ENCODE results near the gene SNAI3. TPM values are rescaled to one million over a fixed set of nuclear protein-coding genes. Genes with fewer than 3 reads are reported as not detected.
A peak's percentile ranks its signal among the peaks of the same experiment; 100 is the strongest.

Gene SNAI3
- total and polyA plus RNA-seq, 2 of the 4 experiments (the other 2 are of a cell fraction): 0.21 TPM; not detected in 1

DNA sequence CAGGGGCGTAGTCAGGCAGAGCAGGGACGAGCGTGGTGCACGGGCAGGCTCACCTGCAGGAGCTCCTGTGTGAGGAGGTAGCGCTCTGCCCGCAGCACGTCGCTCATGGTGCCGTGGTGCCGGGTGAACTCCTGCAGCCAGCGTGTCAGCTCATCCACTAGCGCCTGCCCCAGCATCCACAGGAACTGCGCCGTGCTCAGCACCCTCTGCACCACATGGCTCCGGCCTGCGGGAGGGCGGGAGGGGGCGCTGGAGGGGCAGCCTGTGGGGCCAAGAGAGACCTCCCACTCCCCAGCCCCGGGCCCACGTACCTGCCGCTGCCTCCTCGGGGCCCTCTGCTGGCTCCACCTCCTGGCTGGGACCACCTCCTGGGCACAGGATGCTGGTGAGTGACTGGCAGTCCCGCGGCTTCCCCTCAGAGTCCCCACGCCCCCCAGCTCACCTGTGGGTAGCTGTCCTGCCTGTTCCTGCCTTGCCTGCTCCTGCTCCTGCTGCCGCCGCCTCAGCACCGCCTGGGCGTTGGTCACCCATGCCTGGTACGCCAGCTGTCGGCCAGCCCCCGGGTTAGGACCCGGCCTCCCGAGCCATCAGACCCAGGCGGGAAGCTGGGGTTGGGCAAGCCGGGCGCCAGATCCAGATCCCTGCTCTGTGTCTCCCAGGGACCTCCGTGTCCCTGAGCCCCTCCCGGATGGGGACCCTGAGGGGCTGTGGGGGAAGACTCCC lies 36.6 kb upstream of the SNAI3 start:
- in situ Hi-C loops (cut with MboI; ENCODE audit: low sequenced_read_pairs): no loop called here
- Histone ChIP-seq H2BK120ac (ENCODE audit: low read depth, low read length) (no peak overlapping the region), H3K27ac (ENCODE audit: insufficient read depth, low read length) (no peak overlapping the region), H3K36me3 (ENCODE audit: control insufficient read depth, insufficient read depth, low read length) (peaks cover 96% of the 10 kb centered on the region), H4K5ac (ENCODE audit: low read depth, low read length) (no peak overlapping the region), H3K14ac (replicated peaks; ENCODE audit: low read depth, low read length) (no peak overlapping the region), H2BK20ac (ENCODE audit: low read depth, low read length) (no peak overlapping the region), H2AFZ (replicated peaks; ENCODE audit: low read length, poor library complexity) (peak overlapping the region; percentile 8), H3K9me3 (ENCODE audit: control insufficient read depth, insufficient read depth, low read length) (no peaks in the 10 kb centered on the region), H3K79me1 (ENCODE audit: low read depth in 1 of 2, low read length in 2 of 2) (peaks cover 2 to 21% of the 10 kb centered on the region in 2 experiments; a peak in 3 of 4 replicates), H2BK5ac (ENCODE audit: low read depth, low read length, poor library complexity, severe bottlenecking) (no peak overlapping the region), H4K20me1 (ENCODE audit: insufficient read depth, low read length) (peaks cover 11% of the 10 kb centered on the region), H4K91ac (ENCODE audit: insufficient read depth, low read depth, low read length) (no peak overlapping the region), H3K9ac (ENCODE audit: low read depth, low read length) (no peak overlapping the region), H2AK5ac (ENCODE audit: low read depth, low read length) (no peak overlapping the region), H3K18ac (ENCODE audit: low read depth, low read length) (no peak overlapping the region), H3K27me3 (ENCODE audit: control insufficient read depth, insufficient read depth, low read length) (no peaks in the 10 kb centered on the region), H2BK15ac (ENCODE audit: low read depth, low read length) (no peak overlapping the region), H3K56ac (ENCODE audit: extremely low read depth, insufficient read depth, low read length) (no peak overlapping the region), H3K4me2 (ENCODE audit: low read depth, low read length) (no peak overlapping the region), H4K8ac (ENCODE audit: low read depth in 2 of 2, low read length in 2 of 2) (no peak overlapping the region), H3K4me3 (ENCODE audit: insufficient read depth, low read depth, low read length) (no peak overlapping the region), H3K23ac (ENCODE audit: low read depth, low read length) (no peak overlapping the region), H3K4ac (ENCODE audit: low read depth, low read length) (no peak overlapping the region), H3K4me1 (ENCODE audit: control insufficient read depth, insufficient read depth, low read length) (no peaks in the 10 kb centered on the region), H3K9me1 (ENCODE audit: insufficient read depth, low read length) (no peaks in the 10 kb centered on the region), H2AK9ac (replicated peaks; ENCODE audit: low read depth, low read length, poor library complexity) (no peak overlapping the region)
- 95% methylated on average over 11 of the region's 39 CpGs; no CpG with 5 or more reads in 1 of the 2 experiments for WGBS, 2 experiments (ENCODE audit: extremely low coverage in 2 of 2, insufficient read length in 1 of 2)
- no peak for ATAC-seq (ENCODE audit: low read depth)
- POLR2A ChIA-PET (ENCODE audit: unreplicated experiment): no interaction called here
- CTCF ChIA-PET: interaction anchor here (0.7 kb wide), 1 partner anchor 15 kb away, joined by 3 read pairs; no protein-coding TSS in a partner anchor
- dilution Hi-C loops (cut with HindIII; ENCODE audit: low sequenced_read_pairs, unreplicated experiment): no loop called here
- BruUV-seq (replicated peaks): no TSS peak
- intact Hi-C loops (cut with micrococcal nuclease): no loop called here
- no peak for TF ChIP-seq FOS (IDR thresholded peaks at IDR 0.05; ENCODE audit: low read depth, low read length)
- no peak for TF ChIP-seq BHLHE40 (IDR thresholded peaks at IDR 0.05; ENCODE audit: low read depth, low read length)
- no peak for TF ChIP-seq POLR2A (IDR thresholded peaks at IDR 0.05; ENCODE audit: low read depth, low read length)
- TF ChIP-seq RCOR1 (IDR thresholded peaks at IDR 0.05; ENCODE audit: insufficient replicate concordance, low read length): no peak
- no peak for TF ChIP-seq RAD21 (IDR thresholded peaks at IDR 0.05; ENCODE audit: low read length)
- TF ChIP-seq CEBPB (IDR thresholded peaks at IDR 0.05; ENCODE audit: low read depth, low read length): no peak
- DNase-seq: no peak

Measured in IMR-90 (cell line).